ENCODE data around the gene UNC45B.

Gene UNC45B

GRCh38 chr17:35213412-35213940, 65.9 kb downstream of the UNC45B start:
- Histone ChIP-seq H3K9me3 (ENCODE audit: severe bottlenecking) (no peaks in the 10 kb centered on the region), H3K4me3 (ENCODE audit: low read depth, low read length) (no peak overlapping the region), H3K27ac (no peak overlapping the region), H3K36me3 (no peaks in the 10 kb centered on the region), H3K27me3 (ENCODE audit: insufficient read depth, low read depth, severe bottlenecking) (peaks cover 81% of the 10 kb centered on the region)
- DNase-seq = no peak
- no peak for TF ChIP-seq CTCF (IDR thresholded peaks at IDR 0.05; ENCODE audit: low read depth, low read length)

- DNase-seq = no peak
- Histone ChIP-seq H3K36me3 (no peaks in the 10 kb centered on the region), H3K27ac (no peak overlapping the region), H3K4me3 (ENCODE audit: low read depth, low read length) (no peak overlapping the region), H3K9me3 (ENCODE audit: severe bottlenecking) (no peaks in the 10 kb centered on the region), H3K27me3 (ENCODE audit: insufficient read depth, low read depth, severe bottlenecking) (peaks cover 84% of the 10 kb centered on the region)
- TF ChIP-seq CTCF (IDR thresholded peaks at IDR 0.05; ENCODE audit: low read depth, low read length) = no peak
Measured at GRCh38 chr17:35214192-35214591, 66.6 kb downstream of the UNC45B start.

- Histone ChIP-seq H3K9me3 (ENCODE audit: severe bottlenecking) (no peaks in the 10 kb centered on the region), H3K27ac (no peak overlapping the region), H3K4me3 (ENCODE audit: low read depth, low read length) (no peak overlapping the region), H3K27me3 (ENCODE audit: insufficient read depth, low read depth, severe bottlenecking) (peaks cover 87% of the 10 kb centered on the region), H3K36me3 (no peaks in the 10 kb centered on the region)
- no peak for DNase-seq
- TF ChIP-seq CTCF (IDR thresholded peaks at IDR 0.05; ENCODE audit: low read depth, low read length) = no peak
Measured at GRCh38 chr17:35214631-35215273, 67.1 kb downstream of the UNC45B start.

GRCh38 chr17:35217107-35217506, 69.5 kb downstream of the UNC45B start:
- no peak overlapping the region for H3K27ac ChIP-seq
- no peak for TF ChIP-seq CTCF (IDR thresholded peaks at IDR 0.05; ENCODE audit: low read depth, low read length)
- H3K4me3 ChIP-seq (ENCODE audit: low read depth, low read length) = no peak overlapping the region
- no peak for DNase-seq
- peaks cover 83% of the 10 kb centered on the region for H3K27me3 ChIP-seq (ENCODE audit: insufficient read depth, low read depth, severe bottlenecking)
- no peaks in the 10 kb centered on the region for H3K36me3 ChIP-seq
- no peaks in the 10 kb centered on the region for H3K9me3 ChIP-seq (ENCODE audit: severe bottlenecking)

GRCh38 chr17:35218915-35219314, 71.3 kb downstream of the UNC45B start:
- TF ChIP-seq CTCF (IDR thresholded peaks at IDR 0.05; ENCODE audit: low read depth, low read length) = no peak
- Histone ChIP-seq H3K36me3 (no peaks in the 10 kb centered on the region), H3K27me3 (ENCODE audit: insufficient read depth, low read depth, severe bottlenecking) (peaks cover 68% of the 10 kb centered on the region), H3K9me3 (ENCODE audit: severe bottlenecking) (no peaks in the 10 kb centered on the region), H3K4me3 (ENCODE audit: low read depth, low read length) (no peak overlapping the region), H3K27ac (no peak overlapping the region)
- no peak for DNase-seq

- DNase-seq = no peak
- Histone ChIP-seq H3K27me3 (ENCODE audit: insufficient read depth, low read depth, severe bottlenecking) (peaks cover 63% of the 10 kb centered on the region), H3K4me3 (ENCODE audit: low read depth, low read length) (no peak overlapping the region), H3K27ac (no peak overlapping the region), H3K36me3 (no peaks in the 10 kb centered on the region), H3K9me3 (ENCODE audit: severe bottlenecking) (peaks cover 2% of the 10 kb centered on the region)
- no peak for TF ChIP-seq CTCF (IDR thresholded peaks at IDR 0.05; ENCODE audit: low read depth, low read length)
Measured at GRCh38 chr17:35222452-35222851, 74.8 kb downstream of the UNC45B start.
